Neuron (in vitro differentiated cells): ENCODE results near the gene CASKIN1.

Source experiments
- H2AFZ ChIP-seq: one replicate; pipeline ENCODE4 v1.6.1; 2013; ENCODE audit warnings: low read depth, mild to moderate bottlenecking, inconsistent platforms, low read length, moderate library complexity
- H3K27me3 ChIP-seq: one replicate; pipeline ENCODE4 v1.6.1; 2013; ENCODE audit warnings: low read length; ENCODE audit not compliant: insufficient read depth
- H3K36me3 ChIP-seq: one replicate; pipeline ENCODE4 v1.6.1; 2013; ENCODE audit warnings: low read length; ENCODE audit not compliant: insufficient read depth
- H3K4me1 ChIP-seq: one replicate; pipeline ENCODE4 v1.6.1; 2013; ENCODE audit warnings: low read length; ENCODE audit not compliant: insufficient read depth
- H3K4me3 ChIP-seq: 2 replicates; pipeline ENCODE4 v1.5.1; 2013; ENCODE audit warnings: mild to moderate bottlenecking, low read length, moderate library complexity
- H3K9me3 ChIP-seq: one replicate; pipeline ENCODE4 v1.6.1; 2013; ENCODE audit warnings: low read length

Gene CASKIN1

GRCh38 chr16:2190002-2190658 lies 6.3 kb downstream of the CASKIN1 start:
- Histone ChIP-seq H3K9me3 (no peaks in the 10 kb centered on the region), H3K27me3 (no peaks in the 10 kb centered on the region), H3K36me3 (no peaks in the 10 kb centered on the region), H3K4me1 (peaks cover 19% of the 10 kb centered on the region), H2AFZ (no peak overlapping the region), H3K4me3 (no peak overlapping the region)

GRCh38 chr16:2189252-2189893 lies 7.0 kb downstream of the CASKIN1 start:
- Histone ChIP-seq H3K36me3 (no peaks in the 10 kb centered on the region), H3K4me3 (no peak overlapping the region), H3K27me3 (no peaks in the 10 kb centered on the region)

GRCh38 chr16:2188395-2188794 lies 8.0 kb downstream of the CASKIN1 start:
- Histone ChIP-seq H3K27me3 (no peaks in the 10 kb centered on the region), H3K4me3 (no peak overlapping the region), H3K4me1 (peaks cover 7% of the 10 kb centered on the region), H2AFZ (no peak overlapping the region), H3K9me3 (no peaks in the 10 kb centered on the region), H3K36me3 (peaks cover 4% of the 10 kb centered on the region)

More at GRCh38 chr16:2189252-2189893, 7.0 kb downstream of the CASKIN1 start:
- Histone ChIP-seq H2AFZ (no peak overlapping the region), H3K4me1 (peaks cover 12% of the 10 kb centered on the region), H3K9me3 (no peaks in the 10 kb centered on the region)

GRCh38 chr16:2187212-2187611 lies 9.2 kb downstream of the CASKIN1 start:
- H3K36me3 ChIP-seq = peaks cover 6% of the 10 kb centered on the region
- no peaks in the 10 kb centered on the region for H3K27me3 ChIP-seq
- H3K4me1 ChIP-seq = peaks cover 7% of the 10 kb centered on the region

GRCh38 chr16:2186505-2186904 lies 9.9 kb downstream of the CASKIN1 start:
- no peak overlapping the region for H3K4me3 ChIP-seq
- H3K9me3 ChIP-seq = no peaks in the 10 kb centered on the region
- H2AFZ ChIP-seq = no peak overlapping the region
- H3K27me3 ChIP-seq = no peaks in the 10 kb centered on the region
- peaks cover 6% of the 10 kb centered on the region for H3K36me3 ChIP-seq
- H3K4me1 ChIP-seq = peaks cover 7% of the 10 kb centered on the region

More at GRCh38 chr16:2187212-2187611, 9.2 kb downstream of the CASKIN1 start:
- Histone ChIP-seq H3K4me3 (no peak overlapping the region), H3K9me3 (no peaks in the 10 kb centered on the region), H2AFZ (no peak overlapping the region)

GRCh38 chr16:2186064-2186463 lies 10.3 kb downstream of the CASKIN1 start:
- H3K27me3 ChIP-seq = no peaks in the 10 kb centered on the region
- H3K4me1 ChIP-seq = peaks cover 7% of the 10 kb centered on the region
- H2AFZ ChIP-seq = no peak overlapping the region
- H3K9me3 ChIP-seq = no peaks in the 10 kb centered on the region
- H3K36me3 ChIP-seq = peaks cover 6% of the 10 kb centered on the region
- H3K4me3 ChIP-seq = no peak overlapping the region

- peaks cover under 1% of the 10 kb centered on the region for H3K4me1 ChIP-seq
- no peak overlapping the region for H3K4me3 ChIP-seq
- H3K36me3 ChIP-seq = peaks cover 6% of the 10 kb centered on the region
- H2AFZ ChIP-seq = no peak overlapping the region
- no peaks in the 10 kb centered on the region for H3K27me3 ChIP-seq
- no peaks in the 10 kb centered on the region for H3K9me3 ChIP-seq
These were observed 11.4 kb downstream of the CASKIN1 start for GRCh38 chr16:2184962-2185361.

GRCh38 chr16:2184346-2184745 lies 12.1 kb downstream of the CASKIN1 start:
- Histone ChIP-seq H3K9me3 (no peaks in the 10 kb centered on the region), H3K4me3 (no peak overlapping the region), H2AFZ (no peak overlapping the region)

GRCh38 chr16:2183671-2184070 lies 12.7 kb downstream of the CASKIN1 start:
- no peak overlapping the region for H3K4me3 ChIP-seq
- H3K9me3 ChIP-seq = no peaks in the 10 kb centered on the region
- no peaks in the 10 kb centered on the region for H3K27me3 ChIP-seq
- no peak overlapping the region for H2AFZ ChIP-seq
- no peaks in the 10 kb centered on the region for H3K4me1 ChIP-seq
- peaks cover 6% of the 10 kb centered on the region for H3K36me3 ChIP-seq

More at GRCh38 chr16:2184346-2184745, 12.1 kb downstream of the CASKIN1 start:
- Histone ChIP-seq H3K27me3 (no peaks in the 10 kb centered on the region), H3K36me3 (peaks cover 6% of the 10 kb centered on the region), H3K4me1 (no peaks in the 10 kb centered on the region)

- Histone ChIP-seq H2AFZ (no peak overlapping the region), H3K27me3 (no peaks in the 10 kb centered on the region), H3K9me3 (no peaks in the 10 kb centered on the region), H3K4me1 (no peaks in the 10 kb centered on the region), H3K4me3 (no peak overlapping the region), H3K36me3 (peaks cover 17% of the 10 kb centered on the region)
These were observed 14.5 kb downstream of the CASKIN1 start for GRCh38 chr16:2181952-2182351.

- H3K9me3 ChIP-seq = no peaks in the 10 kb centered on the region
These were observed 15.2 kb downstream of the CASKIN1 start for GRCh38 chr16:2180962-2181923.

GRCh38 chr16:2180461-2180860 lies 15.9 kb downstream of the CASKIN1 start:
- H3K36me3 ChIP-seq = peaks cover 31% of the 10 kb centered on the region
- no peak overlapping the region for H2AFZ ChIP-seq
- H3K27me3 ChIP-seq = no peaks in the 10 kb centered on the region
- H3K4me3 ChIP-seq = no peak overlapping the region
- H3K9me3 ChIP-seq = no peaks in the 10 kb centered on the region
- no peaks in the 10 kb centered on the region for H3K4me1 ChIP-seq

More at GRCh38 chr16:2180962-2181923, 15.2 kb downstream of the CASKIN1 start:
- Histone ChIP-seq H3K4me1 (no peaks in the 10 kb centered on the region), H3K27me3 (no peaks in the 10 kb centered on the region), H3K4me3 (no peak overlapping the region), H3K36me3 (peaks cover 23% of the 10 kb centered on the region), H2AFZ (no peak overlapping the region)

GRCh38 chr16:2179576-2179975 lies 16.8 kb downstream of the CASKIN1 start:
- H3K27me3 ChIP-seq = no peaks in the 10 kb centered on the region
- H3K4me1 ChIP-seq = no peaks in the 10 kb centered on the region
- H2AFZ ChIP-seq = no peak overlapping the region
- no peaks in the 10 kb centered on the region for H3K9me3 ChIP-seq
- H3K36me3 ChIP-seq = peaks cover 40% of the 10 kb centered on the region
- no peak overlapping the region for H3K4me3 ChIP-seq
